ENCODE data around the gene TXNDC11. TPM values are rescaled to one million over a fixed set of nuclear protein-coding genes. Genes with fewer than 3 reads are reported as not detected.

The TXNDC11 gene
- total and polyA plus RNA-seq, 10 of the 15 experiments (the other 5 are each of a cell fraction or from before 2014, with no cell fraction given), result 1.7 to 86.7 (median 54.4) TPM

DNA sequence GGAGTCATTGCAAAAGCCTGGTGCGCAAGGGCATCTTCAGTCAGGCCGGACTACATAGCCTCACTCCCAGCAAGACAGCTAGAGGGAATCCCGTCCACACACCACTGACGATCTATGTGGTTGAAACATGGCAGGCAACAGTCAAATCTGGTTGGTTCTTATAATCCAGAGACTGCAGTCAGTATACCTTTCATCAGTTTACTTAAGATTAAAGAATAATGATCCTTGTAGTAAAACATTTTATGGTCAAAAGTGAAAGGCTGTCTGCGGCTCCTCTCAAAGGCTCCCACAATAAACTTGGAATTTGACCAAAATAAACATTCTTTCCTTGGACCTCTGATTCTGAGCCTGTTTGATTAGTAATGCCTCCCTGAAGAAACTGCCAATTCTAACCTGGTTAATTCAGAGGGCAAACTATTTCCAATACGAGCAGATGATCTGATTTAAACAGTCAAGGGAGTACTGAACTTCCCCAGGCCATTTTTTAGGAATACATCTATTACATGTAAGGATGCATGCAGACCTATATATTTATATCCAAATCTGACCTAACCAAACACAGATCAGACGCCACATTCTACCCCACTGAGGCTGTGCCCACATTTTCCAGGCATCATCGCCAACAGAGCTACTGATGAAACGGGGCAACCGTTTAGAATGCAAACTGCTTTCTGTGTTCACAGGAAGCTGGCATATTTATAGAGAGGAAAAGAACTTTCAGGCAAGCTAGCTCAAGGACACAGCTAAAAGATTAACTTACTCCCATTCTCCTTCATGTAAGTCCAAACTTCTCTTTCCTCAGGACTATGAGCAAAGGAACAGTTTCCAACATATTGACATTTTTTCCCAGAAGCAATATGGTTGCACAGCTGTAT, 15.3 kb upstream of the TXNDC11 start:
- Histone ChIP-seq H3K27ac (ENCODE audit: control insufficient read depth, insufficient read depth) (no peak overlapping the region), H3K4me2 (ENCODE audit: control insufficient read depth, insufficient read depth) (no peak overlapping the region), H3K4me1 (ENCODE audit: control insufficient read depth, insufficient read depth, low read length) (no peaks in the 10 kb centered on the region), H3K9ac (ENCODE audit: control insufficient read depth, insufficient read depth, low read length) (no peak overlapping the region), H3K79me2 (ENCODE audit: control insufficient read depth, insufficient read depth, low read length) (no peaks in the 10 kb centered on the region), H3K36me3 (ENCODE audit: control insufficient read depth in 2 of 2, insufficient read depth in 2 of 2, low read length in 1 of 2) (peaks cover 15 to 49% of the 10 kb centered on the region in 2 experiments), H2AFZ (ENCODE audit: control insufficient read depth, low read depth, low read length) (no peak overlapping the region), H3K4me3 (no peak overlapping the region), H3K9me3 (replicated peaks; ENCODE audit: control insufficient read depth, insufficient read depth, low read length) (no peaks in the 10 kb centered on the region), H4K20me1 (ENCODE audit: control insufficient read depth, insufficient read depth) (no peaks in the 10 kb centered on the region), H3K27me3 (replicated peaks in 1 of 2; ENCODE audit: control insufficient read depth in 2 of 2, insufficient read depth in 2 of 2, low read length in 1 of 2) (no peaks in the 10 kb centered on the region)
- intact Hi-C loops (cut with micrococcal nuclease; ENCODE audit: unreplicated experiment) (no loop called here), in situ Hi-C loops (cut with MboI) (no loop called here)
- FAIRE-seq (no peak), ATAC-seq (no peak), DNase-seq (ENCODE audit: low read depth, low spot score) (no peak)
- ChIA-PET CTCF (interaction anchor here (1.2 to 1.4 kb wide), 2 partner anchors 12 to 46 kb away, joined by 3 to 5 read pairs; no protein-coding TSS in a partner anchor), POLR2A (interaction anchor here (0.5 to 0.7 kb wide), 2 partner anchors 14 to 125 kb away, joined by 3 read pairs; no protein-coding TSS in a partner anchor), RAD21 (ENCODE audit: unreplicated experiment) (no interaction called here), SMC1A (ENCODE audit: uncharacterized antibody, unreplicated experiment) (interaction anchor here (1.1 to 2.1 kb wide), 4 partner anchors 12 to 41 kb away, joined by 3 to 11 read pairs (median 6); no protein-coding TSS in a partner anchor)
- TF ChIP-seq CREB1 (IDR thresholded peaks at IDR 0.05; ENCODE audit: low read depth), result no peak
- no peak for TF ChIP-seq PML (IDR thresholded peaks at IDR 0.05; ENCODE audit: low read length)
- no peak for TF ChIP-seq LARP7 (IDR thresholded peaks at IDR 0.05)
- TF ChIP-seq IRF4 (IDR thresholded peaks at IDR 0.05; ENCODE audit: low read depth, low read length), result no peak
- TF ChIP-seq, protein P1, sequence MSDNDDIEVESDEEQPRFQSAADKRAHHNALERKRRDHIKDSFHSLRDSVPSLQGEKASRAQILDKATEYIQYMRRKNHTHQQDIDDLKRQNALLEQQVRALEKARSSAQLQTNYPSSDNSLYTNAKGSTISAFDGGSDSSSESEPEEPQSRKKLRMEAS (IDR thresholded peaks at IDR 0.05; ENCODE audit: low read depth, low read length), result no peak
- no peak for TF ChIP-seq EZH2 (IDR thresholded peaks at IDR 0.05; ENCODE audit: borderline replicate concordance, control insufficient read depth, low read depth, low read length)
- TF ChIP-seq TCF7 (IDR thresholded peaks at IDR 0.05; ENCODE audit: borderline replicate concordance), result no peak
- TF ChIP-seq SUZ12 (IDR thresholded peaks at IDR 0.05; ENCODE audit: unreplicated experiment), result no peak
- TF ChIP-seq POLR2AphosphoS2 (IDR thresholded peaks at IDR 0.05; ENCODE audit: low read depth, low read length), result no peak
- TF ChIP-seq ESRRA (IDR thresholded peaks at IDR 0.05; ENCODE audit: low read length), result no peak
- TF ChIP-seq, protein P2, sequence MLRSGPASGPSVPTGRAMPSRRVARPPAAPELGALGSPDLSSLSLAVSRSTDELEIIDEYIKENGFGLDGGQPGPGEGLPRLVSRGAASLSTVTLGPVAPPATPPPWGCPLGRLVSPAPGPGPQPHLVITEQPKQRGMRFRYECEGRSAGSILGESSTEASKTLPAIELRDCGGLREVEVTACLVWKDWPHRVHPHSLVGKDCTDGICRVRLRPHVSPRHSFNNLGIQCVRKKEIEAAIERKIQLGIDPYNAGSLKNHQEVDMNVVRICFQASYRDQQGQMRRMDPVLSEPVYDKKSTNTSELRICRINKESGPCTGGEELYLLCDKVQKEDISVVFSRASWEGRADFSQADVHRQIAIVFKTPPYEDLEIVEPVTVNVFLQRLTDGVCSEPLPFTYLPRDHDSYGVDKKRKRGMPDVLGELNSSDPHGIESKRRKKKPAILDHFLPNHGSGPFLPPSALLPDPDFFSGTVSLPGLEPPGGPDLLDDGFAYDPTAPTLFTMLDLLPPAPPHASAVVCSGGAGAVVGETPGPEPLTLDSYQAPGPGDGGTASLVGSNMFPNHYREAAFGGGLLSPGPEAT (IDR thresholded peaks at IDR 0.05; ENCODE audit: low read depth), result no peak
- TF ChIP-seq, protein P3, sequence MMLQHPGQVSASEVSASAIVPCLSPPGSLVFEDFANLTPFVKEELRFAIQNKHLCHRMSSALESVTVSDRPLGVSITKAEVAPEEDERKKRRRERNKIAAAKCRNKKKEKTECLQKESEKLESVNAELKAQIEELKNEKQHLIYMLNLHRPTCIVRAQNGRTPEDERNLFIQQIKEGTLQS (IDR thresholded peaks at IDR 0.05; ENCODE audit: borderline replicate concordance, extremely low read depth, low read depth, low read length), result no peak
- no peak for TF ChIP-seq CBFB (IDR thresholded peaks at IDR 0.05; ENCODE audit: low read depth)
- no peak for TF ChIP-seq BHLHE40 (IDR thresholded peaks at IDR 0.05; ENCODE audit: borderline replicate concordance in 1 of 2, low read depth in 2 of 2, low read length in 1 of 2)
- no peak for TF ChIP-seq BCL11A (IDR thresholded peaks at IDR 0.05; ENCODE audit: low read depth, low read length)
- WGBS (ENCODE audit: insufficient coverage, insufficient replicate concordance, low lambda C conversion rate, missing lambda C conversion rate), result 82% methylated on average over 10 of the region's 10 CpGs
- BruUV-seq (replicated peaks), result no TSS peak
